HUES6 (cell line): Measurements from ENCODE around the gene GLB1L3.
A peak's percentile ranks its signal among the peaks of the same experiment; 100 is the strongest.
"Not testable (repeated sequence)": the region's sequence is repeated elsewhere in the genome, so short reads cannot be mapped to it uniquely, and the experiment has no call there.

ENCODE experiments used
- H3K27ac ChIP-seq: 2 replicates; pipeline ENCODE4 v1.7.0; 2013; ENCODE audit warnings: low read depth, mild to moderate bottlenecking, low read length, inconsistent platforms
- H3K27me3 ChIP-seq: 2 replicates; pipeline ENCODE4 v1.6.1; 2013; ENCODE audit warnings: low read length; ENCODE audit not compliant: control insufficient read depth, insufficient read depth
- H3K36me3 ChIP-seq: 2 replicates; pipeline ENCODE4 v1.6.1; 2013; ENCODE audit warnings: low read length; ENCODE audit not compliant: control insufficient read depth, insufficient read depth
- H3K4me1 ChIP-seq: 2 replicates; pipeline ENCODE4 v1.6.1; 2013; ENCODE audit warnings: low read length; ENCODE audit not compliant: control insufficient read depth, insufficient read depth
- H3K4me3 ChIP-seq: 2 replicates; pipeline ENCODE4 v1.5.1; 2013; ENCODE audit warnings: low read depth, low read length
- H3K9ac ChIP-seq: one replicate; pipeline ENCODE4 v1.6.1; 2013; ENCODE audit warnings: mild to moderate bottlenecking, low read length
- H3K9me3 ChIP-seq: 2 replicates; pipeline ENCODE4 v1.6.1; 2013; ENCODE audit warnings: low read depth, low read length; ENCODE audit not compliant: control insufficient read depth, insufficient read depth

Gene GLB1L3

GRCh38 chr11:134276396-134277182 is 410 bp downstream of the GLB1L3 start:
- Histone ChIP-seq H3K4me1 (peaks cover 37% of the 10 kb centered on the region), H3K4me3 (peak overlapping the region; percentile 78), H3K9ac (peak overlapping the region; percentile 75), H3K27ac (peak overlapping the region; percentile 44; the same call in 1 of the 2 replicates), H3K9me3 (peaks cover 3% of the 10 kb centered on the region; the same call in 1 of the 2 replicates), H3K27me3 (peaks cover 25% of the 10 kb centered on the region), H3K36me3 (peaks cover 9% of the 10 kb centered on the region; the same call in 1 of the 2 replicates)

- peak overlapping the region; percentile 78 for H3K4me3 ChIP-seq
- H3K9ac ChIP-seq: peak overlapping the region; percentile 75
Measured at GRCh38 chr11:134277183-134278001, 1.2 kb downstream of the GLB1L3 start.

GRCh38 chr11:134278356-134278755 is 2.2 kb downstream of the GLB1L3 start:
- no peak overlapping the region for H3K9ac ChIP-seq
- H3K4me1 ChIP-seq: peaks cover 21% of the 10 kb centered on the region
- peaks cover 25% of the 10 kb centered on the region for H3K27me3 ChIP-seq
- H3K4me3 ChIP-seq: no peak overlapping the region
- H3K36me3 ChIP-seq: peaks cover 16% of the 10 kb centered on the region; the same call in 1 of the 2 replicates
- H3K27ac ChIP-seq: no peak overlapping the region
- H3K9me3 ChIP-seq: peaks cover 3% of the 10 kb centered on the region; the same call in 1 of the 2 replicates

More at GRCh38 chr11:134277183-134278001, 1.2 kb downstream of the GLB1L3 start:
- H3K27ac ChIP-seq: no peak overlapping the region
- peaks cover 12% of the 10 kb centered on the region; the same call in 1 of the 2 replicates for H3K36me3 ChIP-seq
- H3K27me3 ChIP-seq: peaks cover 25% of the 10 kb centered on the region
- peaks cover 3% of the 10 kb centered on the region; the same call in 1 of the 2 replicates for H3K9me3 ChIP-seq
- peaks cover 29% of the 10 kb centered on the region for H3K4me1 ChIP-seq

GRCh38 chr11:134281635-134282034 is 5.5 kb downstream of the GLB1L3 start:
- not testable (repeated sequence) for H3K27me3 ChIP-seq, H3K9me3 ChIP-seq, H3K9ac ChIP-seq, H3K4me1 ChIP-seq, H3K27ac ChIP-seq, H3K4me3 ChIP-seq
- peaks cover 31% of the 10 kb centered on the region for H3K36me3 ChIP-seq

- H3K27me3 ChIP-seq: peaks cover under 1% of the 10 kb centered on the region
- peaks cover 4% of the 10 kb centered on the region; the same call in 1 of the 2 replicates for H3K4me1 ChIP-seq
- H3K27ac ChIP-seq: no peak overlapping the region
- H3K9ac ChIP-seq: no peak overlapping the region
- H3K9me3 ChIP-seq: peaks cover 3% of the 10 kb centered on the region; the same call in 1 of the 2 replicates
- peaks cover 31% of the 10 kb centered on the region for H3K36me3 ChIP-seq
- H3K4me3 ChIP-seq: no peak overlapping the region
Measured at GRCh38 chr11:134282121-134283045, 6.2 kb downstream of the GLB1L3 start.

- Histone ChIP-seq H3K9me3 (no peaks in the 10 kb centered on the region; the same call in 1 of the 2 replicates), H3K4me3 (no peak overlapping the region), H3K4me1 (peaks cover 7% of the 10 kb centered on the region; the same call in 1 of the 2 replicates), H3K27ac (no peak overlapping the region), H3K27me3 (no peaks in the 10 kb centered on the region), H3K36me3 (peaks cover 24% of the 10 kb centered on the region), H3K9ac (no peak overlapping the region)
Measured at GRCh38 chr11:134283461-134284230, 7.5 kb downstream of the GLB1L3 start.

- Histone ChIP-seq H3K4me1 (peaks cover 14% of the 10 kb centered on the region; the same call in 1 of the 2 replicates), H3K36me3 (peaks cover 21% of the 10 kb centered on the region)
- not testable (repeated sequence) for H3K27ac ChIP-seq, H3K27me3 ChIP-seq, H3K9me3 ChIP-seq, H3K4me3 ChIP-seq, H3K9ac ChIP-seq
Measured at GRCh38 chr11:134284349-134284748, 8.2 kb downstream of the GLB1L3 start.

- Histone ChIP-seq H3K9me3 (no peaks in the 10 kb centered on the region), H3K9ac (no peak overlapping the region), H3K27ac (no peak overlapping the region), H3K4me1 (peaks cover 20% of the 10 kb centered on the region), H3K27me3 (no peaks in the 10 kb centered on the region), H3K4me3 (no peak overlapping the region), H3K36me3 (peaks cover 17% of the 10 kb centered on the region)
Measured at GRCh38 chr11:134287561-134287960, 11.4 kb downstream of the GLB1L3 start.

- Histone ChIP-seq H3K36me3 (peaks cover 22% of the 10 kb centered on the region), H3K9me3 (no peaks in the 10 kb centered on the region), H3K4me3 (no peak overlapping the region), H3K27me3 (no peaks in the 10 kb centered on the region), H3K4me1 (peaks cover 20% of the 10 kb centered on the region), H3K27ac (no peak overlapping the region), H3K9ac (no peak overlapping the region)
Measured at GRCh38 chr11:134288486-134288885, 12.3 kb downstream of the GLB1L3 start.

- no peaks in the 10 kb centered on the region for H3K27me3 ChIP-seq
- H3K9ac ChIP-seq: no peak overlapping the region
- no peak overlapping the region for H3K27ac ChIP-seq
- peaks cover 20% of the 10 kb centered on the region for H3K4me1 ChIP-seq
- no peak overlapping the region for H3K4me3 ChIP-seq
- H3K9me3 ChIP-seq: no peaks in the 10 kb centered on the region
- H3K36me3 ChIP-seq: peaks cover 19% of the 10 kb centered on the region
Measured at GRCh38 chr11:134289167-134289566, 13.0 kb downstream of the GLB1L3 start.
